Measurements from ENCODE around the gene FGR.

Gene FGR

GRCh38 chr1:27600498-27601175, 34.3 kb downstream of the FGR start:
- DNase-seq (ENCODE audit: low spot score): no peak

GRCh38 chr1:27599605-27600497, 35.1 kb downstream of the FGR start:
- no peak for DNase-seq (ENCODE audit: low spot score)

- DNase-seq (ENCODE audit: low spot score): no peak
These were observed 36.0 kb downstream of the FGR start for GRCh38 chr1:27598902-27599528.

GRCh38 chr1:27598295-27598687, 36.7 kb downstream of the FGR start:
- DNase-seq (ENCODE audit: low spot score): no peak

GRCh38 chr1:27597516-27598294, 37.3 kb downstream of the FGR start:
- no peak for DNase-seq (ENCODE audit: low spot score)

- no peak for DNase-seq (ENCODE audit: low spot score)
These were observed 38.0 kb downstream of the FGR start for GRCh38 chr1:27596986-27597385.

GRCh38 chr1:27596261-27596660, 38.7 kb downstream of the FGR start:
- no peak for DNase-seq (ENCODE audit: low spot score)

- no peak for DNase-seq (ENCODE audit: low spot score)
These were observed 39.4 kb downstream of the FGR start for GRCh38 chr1:27595597-27595996.

GRCh38 chr1:27594564-27595510, 40.1 kb downstream of the FGR start:
- DNase-seq (ENCODE audit: low spot score): no peak

- DNase-seq (ENCODE audit: low spot score): no peak
These were observed 41.1 kb downstream of the FGR start for GRCh38 chr1:27593678-27594563.

- no peak for DNase-seq (ENCODE audit: low spot score)
These were observed 41.9 kb downstream of the FGR start for GRCh38 chr1:27592931-27593677.

- no peak for DNase-seq (ENCODE audit: low spot score)
These were observed 42.6 kb downstream of the FGR start for GRCh38 chr1:27592232-27592930.

GRCh38 chr1:27591622-27592021, 43.4 kb downstream of the FGR start:
- DNase-seq (ENCODE audit: low spot score): no peak

- no peak for DNase-seq (ENCODE audit: low spot score)
These were observed 44.0 kb downstream of the FGR start for GRCh38 chr1:27590917-27591508.

GRCh38 chr1:27589841-27590426, 45.1 kb downstream of the FGR start:
- DNase-seq (ENCODE audit: low spot score): no peak

- DNase-seq (ENCODE audit: low spot score): no peak
These were observed 45.5 kb downstream of the FGR start for GRCh38 chr1:27589441-27589840.

- DNase-seq (ENCODE audit: low spot score): no peak
These were observed 46.4 kb downstream of the FGR start for GRCh38 chr1:27588256-27589232.

All from kidney capillary endothelial cell (primary cell).